ENCODE measurements around the gene FBXO28. TPM values are rescaled to one million over a fixed set of nuclear protein-coding genes. Genes with fewer than 3 reads are reported as not detected.

The FBXO28 gene
- polyA plus RNA-seq, 1 donor (not counting 4 experiments of a cell fraction or from before 2014, with no cell fraction given): 36.5 TPM

GRCh38 chr1:224081604-224082003 lies 32.3 kb upstream of the FBXO28 start:
- no peak for DNase-seq (ENCODE audit: low read depth, low spot score)

GRCh38 chr1:224082146-224082545 lies 31.8 kb upstream of the FBXO28 start:
- no peak overlapping the region for H3K9ac ChIP-seq (ENCODE audit: control insufficient read depth, extremely low read depth, insufficient read depth, low read length)
- no peak overlapping the region for H3K27ac ChIP-seq (ENCODE audit: control insufficient read depth, insufficient read depth, low read length)
- no peaks in the 10 kb centered on the region for H3K4me1 ChIP-seq (ENCODE audit: control insufficient read depth, extremely low read depth, insufficient read depth, low read length)
- TF ChIP-seq EZH2 (IDR thresholded peaks at IDR 0.05; ENCODE audit: low read length) (no peak), CTCF (optimal IDR thresholded peaks at IDR 0.05 in 1 of 3, IDR thresholded peaks at IDR 0.05 in 1 of 3, conservative IDR thresholded peaks at IDR 0.05 in 1 of 3; ENCODE audit: extremely low read depth in 1 of 3, insufficient read depth in 2 of 3, low read length in 3 of 3) (no peak)
- H3K9me1 ChIP-seq (ENCODE audit: control insufficient read depth, extremely low read depth, insufficient read depth, low read length): no peaks in the 10 kb centered on the region
- DNase-seq (ENCODE audit: low read depth, low spot score) (no peak), FAIRE-seq (no peak)
- dilution Hi-C loops (cut with MboI; ENCODE audit: extremely low pct_ligation_motif_present, low sequenced_read_pairs): no loop called here
- no peaks in the 10 kb centered on the region for H3K36me3 ChIP-seq (ENCODE audit: control insufficient read depth in 2 of 2, extremely low read depth in 1 of 2, insufficient read depth in 2 of 2, low read length in 2 of 2)
- no peaks in the 10 kb centered on the region for H3K27me3 ChIP-seq (ENCODE audit: control insufficient read depth, extremely low read depth, insufficient read depth, low read length)
- no peaks in the 10 kb centered on the region for H3K79me2 ChIP-seq (ENCODE audit: control insufficient read depth, insufficient read depth, low read length)
- no peak overlapping the region for H3K4me3 ChIP-seq (ENCODE audit: control insufficient read depth in 2 of 3, extremely low read depth in 1 of 3, insufficient read depth in 2 of 3, low read depth in 1 of 3, low read length in 3 of 3)
- no peak overlapping the region for H2AFZ ChIP-seq (ENCODE audit: control insufficient read depth, low read length)
- no peaks in the 10 kb centered on the region for H3K9me3 ChIP-seq (ENCODE audit: control insufficient read depth, low read depth, low read length)
- H4K20me1 ChIP-seq (ENCODE audit: control insufficient read depth, extremely low read depth, insufficient read depth, low read length): no peaks in the 10 kb centered on the region
- no peak overlapping the region for H3K4me2 ChIP-seq (ENCODE audit: control insufficient read depth, extremely low read depth, insufficient read depth, low read depth, low read length)

More at GRCh38 chr1:224081604-224082003, 32.3 kb upstream of the FBXO28 start:
- Histone ChIP-seq H3K27me3 (ENCODE audit: control insufficient read depth, extremely low read depth, insufficient read depth, low read length) (no peaks in the 10 kb centered on the region), H3K9me1 (ENCODE audit: control insufficient read depth, extremely low read depth, insufficient read depth, low read length) (no peaks in the 10 kb centered on the region), H3K9ac (ENCODE audit: control insufficient read depth, extremely low read depth, insufficient read depth, low read length) (no peak overlapping the region), H3K9me3 (ENCODE audit: control insufficient read depth, low read depth, low read length) (no peaks in the 10 kb centered on the region), H3K4me1 (ENCODE audit: control insufficient read depth, extremely low read depth, insufficient read depth, low read length) (no peaks in the 10 kb centered on the region), H3K4me2 (ENCODE audit: control insufficient read depth, extremely low read depth, insufficient read depth, low read depth, low read length) (no peak overlapping the region), H2AFZ (ENCODE audit: control insufficient read depth, low read length) (no peak overlapping the region), H4K20me1 (ENCODE audit: control insufficient read depth, extremely low read depth, insufficient read depth, low read length) (no peaks in the 10 kb centered on the region), H3K79me2 (ENCODE audit: control insufficient read depth, insufficient read depth, low read length) (no peaks in the 10 kb centered on the region), H3K27ac (ENCODE audit: control insufficient read depth, insufficient read depth, low read length) (no peak overlapping the region), H3K36me3 (ENCODE audit: control insufficient read depth in 2 of 2, extremely low read depth in 1 of 2, insufficient read depth in 2 of 2, low read length in 2 of 2) (no peaks in the 10 kb centered on the region), H3K4me3 (ENCODE audit: control insufficient read depth in 2 of 3, extremely low read depth in 1 of 3, insufficient read depth in 2 of 3, low read depth in 1 of 3, low read length in 3 of 3) (no peak overlapping the region)
- dilution Hi-C loops (cut with MboI; ENCODE audit: extremely low pct_ligation_motif_present, low sequenced_read_pairs): no loop called here
- TF ChIP-seq EZH2 (IDR thresholded peaks at IDR 0.05; ENCODE audit: low read length): no peak
- no peak for TF ChIP-seq CTCF (optimal IDR thresholded peaks at IDR 0.05 in 1 of 3, IDR thresholded peaks at IDR 0.05 in 1 of 3, conservative IDR thresholded peaks at IDR 0.05 in 1 of 3; ENCODE audit: extremely low read depth in 1 of 3, insufficient read depth in 2 of 3, low read length in 3 of 3)
- no peak for FAIRE-seq

All from keratinocyte (primary cell).